Measurements from ENCODE around the gene CDKN1C. TPM values are rescaled to one million over a fixed set of nuclear protein-coding genes. Genes with fewer than 3 reads are reported as not detected.

The CDKN1C gene
- total RNA-seq, 1 donor from 2014 or later: 47.8 TPM

- Histone ChIP-seq H3K4me1 (no peaks in the 10 kb centered on the region), H3K4me3 (no peak overlapping the region), H3K9ac (no peak overlapping the region), H3K79me2 (ENCODE audit: low read depth) (no peaks in the 10 kb centered on the region), H3K27ac (no peak overlapping the region), H4K20me1 (ENCODE audit: low read depth) (no peaks in the 10 kb centered on the region), H3K36me3 (no peaks in the 10 kb centered on the region), H3F3A (ENCODE audit: low read depth) (no peaks in the 10 kb centered on the region), H3K27me3 (no peaks in the 10 kb centered on the region), H2AFZ (replicated peaks) (no peak overlapping the region), H3K4me2 (no peak overlapping the region), H3K9me3 (ENCODE audit: low read depth) (no peaks in the 10 kb centered on the region)
- DNase-seq (ENCODE audit: low spot score): no peak
- no peak overlapping the region for H3K27ac Mint-ChIP-seq
- H3K4me3 Mint-ChIP-seq: no peak overlapping the region
- no peaks in the 10 kb centered on the region for H3K36me3 Mint-ChIP-seq
- TF ChIP-seq EZH2phosphoT487 (IDR thresholded peaks at IDR 0.05) (no peak), CTCF (IDR thresholded peaks at IDR 0.05) (no peak), EZH2 (IDR thresholded peaks at IDR 0.05) (no peak)
- H3K9me3 Mint-ChIP-seq: no peaks in the 10 kb centered on the region
- H3K4me1 Mint-ChIP-seq: peaks cover 9% of the 10 kb centered on the region
- H3K27me3 Mint-ChIP-seq (ENCODE audit: insufficient read depth, low read depth): peaks cover 2% of the 10 kb centered on the region
Observed at GRCh38 chr11:2914455-2915195, 29.1 kb upstream of the CDKN1C start.

GRCh38 chr11:2913776-2914175 is 28.2 kb upstream of the CDKN1C start:
- Histone ChIP-seq H4K20me1 (ENCODE audit: low read depth) (no peaks in the 10 kb centered on the region), H2AFZ (replicated peaks) (no peak overlapping the region), H3K27me3 (no peaks in the 10 kb centered on the region), H3K27ac (no peak overlapping the region), H3K4me2 (no peak overlapping the region), H3K9ac (no peak overlapping the region), H3K4me3 (no peak overlapping the region), H3K4me1 (no peaks in the 10 kb centered on the region), H3K36me3 (no peaks in the 10 kb centered on the region), H3K9me3 (ENCODE audit: low read depth) (no peaks in the 10 kb centered on the region), H3K79me2 (ENCODE audit: low read depth) (no peaks in the 10 kb centered on the region), H3F3A (ENCODE audit: low read depth) (no peaks in the 10 kb centered on the region)
- Mint-ChIP-seq H3K4me3 (no peak overlapping the region), H3K27ac (no peak overlapping the region), H3K9me3 (no peaks in the 10 kb centered on the region), H3K27me3 (ENCODE audit: insufficient read depth, low read depth) (peaks cover 2% of the 10 kb centered on the region), H3K36me3 (no peaks in the 10 kb centered on the region), H3K4me1 (peaks cover 9% of the 10 kb centered on the region)
- TF ChIP-seq EZH2 (IDR thresholded peaks at IDR 0.05): no peak
- no peak for TF ChIP-seq EZH2phosphoT487 (IDR thresholded peaks at IDR 0.05)
- TF ChIP-seq CTCF (IDR thresholded peaks at IDR 0.05): no peak
- DNase-seq (ENCODE audit: low spot score): no peak

GRCh38 chr11:2913019-2913431 is 27.4 kb upstream of the CDKN1C start:
- Histone ChIP-seq H3K36me3 (no peaks in the 10 kb centered on the region), H2AFZ (replicated peaks) (no peak overlapping the region), H3K27me3 (no peaks in the 10 kb centered on the region), H3K4me2 (no peak overlapping the region), H3K9me3 (ENCODE audit: low read depth) (no peaks in the 10 kb centered on the region), H3K27ac (no peak overlapping the region), H3K4me1 (no peaks in the 10 kb centered on the region), H3K4me3 (no peak overlapping the region), H4K20me1 (ENCODE audit: low read depth) (no peaks in the 10 kb centered on the region), H3K79me2 (ENCODE audit: low read depth) (no peaks in the 10 kb centered on the region), H3K9ac (no peak overlapping the region), H3F3A (ENCODE audit: low read depth) (no peaks in the 10 kb centered on the region)
- no peaks in the 10 kb centered on the region for H3K36me3 Mint-ChIP-seq
- TF ChIP-seq CTCF (IDR thresholded peaks at IDR 0.05): no peak
- no peak for TF ChIP-seq EZH2 (IDR thresholded peaks at IDR 0.05)
- TF ChIP-seq EZH2phosphoT487 (IDR thresholded peaks at IDR 0.05): no peak
- no peak overlapping the region for H3K4me3 Mint-ChIP-seq
- no peak for DNase-seq (ENCODE audit: low spot score)
- H3K4me1 Mint-ChIP-seq: peaks cover 9% of the 10 kb centered on the region
- peak overlapping the region; percentile 86 for H3K27ac Mint-ChIP-seq
- H3K9me3 Mint-ChIP-seq: no peaks in the 10 kb centered on the region
- peaks cover 2% of the 10 kb centered on the region for H3K27me3 Mint-ChIP-seq (ENCODE audit: insufficient read depth, low read depth)

Data from neural progenitor cell (in vitro differentiated cells).